HepG2 (cell line): ENCODE measurements around the gene C1orf159. TPM values are rescaled to one million over a fixed set of nuclear protein-coding genes. Genes with fewer than 3 reads are reported as not detected.

ENCODE experiments used
- AKAP8 ChIP-seq: sonication (generic); formaldehyde crosslinking; IDR thresholded peaks from 2 replicates; pipeline ENCODE4 v1.5.1; 2020; ENCODE audit warnings: mild to moderate bottlenecking, missing genetic modification reagents
- BATF2 ChIP-seq: sonication (generic); formaldehyde crosslinking; IDR thresholded peaks from 2 replicates; pipeline ENCODE4 v1.8.0; 2022; ENCODE audit warnings: mild to moderate bottlenecking, missing genetic modification reagents, moderate library complexity
- FOXK2 ChIP-seq: fragments of 450-650 bp; IDR thresholded peaks from 2 replicates; pipeline ENCODE4 v1.6.1; 2016
- PAXIP1 ChIP-seq: sonication (generic); formaldehyde crosslinking; conservative IDR thresholded peaks from 2 replicates; pipeline ENCODE4 v1.4.0; 2020; ENCODE audit warnings: mild to moderate bottlenecking, missing genetic modification reagents, moderate library complexity
- YY1 ChIP-seq: IDR thresholded peaks from 2 replicates; pipeline ENCODE4 v1.6.1; 2011; ENCODE audit warnings: low read length, low read depth, moderate library complexity, mild to moderate bottlenecking; ENCODE audit not compliant: insufficient read depth, insufficient replicate concordance
- ZBTB40 ChIP-seq, 2 experiments: fragments of 450-650 bp in 1 of 2; sonication (generic) in 1 of 2; formaldehyde crosslinking in 1 of 2; IDR thresholded peaks; 2 replicates each; pipeline versions ENCODE4 v1.6.1 to v1.8.0; 2016 to 2022; ENCODE audit warnings: antibody characterized with exemption in 1 of 2, mild to moderate bottlenecking in 1 of 2, missing genetic modification reagents in 1 of 2
- ZEB1 ChIP-seq: IDR thresholded peaks from 2 replicates; pipeline ENCODE4 v1.6.1; 2012; ENCODE audit warnings: mild to moderate bottlenecking, low read depth, inconsistent platforms; ENCODE audit not compliant: insufficient replicate concordance
- ZNF589 ChIP-seq: sonication (generic); formaldehyde crosslinking; conservative IDR thresholded peaks from 2 replicates; pipeline ENCODE4 v1.8.0; 2022; ENCODE audit warnings: mild to moderate bottlenecking, moderate library complexity, missing genetic modification reagents
- polyA plus RNA-seq, 8 experiments: library from polyadenylated mRNA; depleted of rRNA in 3 of 8; stranded (reverse) in 7 of 8; unstranded in 1 of 8; fragments of >200 nt; fragmentation: Illumina TruSeq in 4 of 8; extraction: Trizol in 4 of 8; gene quantifications; 2 replicates each; pipeline versions ENCODE4 v1.2.1 to v1.2.3, GENCODE V29; 2011 to 2016; ENCODE audit warnings: low read depth in 4 of 8, missing spikeins in 1 of 8, mixed read lengths in 1 of 8; ENCODE audit not compliant: insufficient read depth in 1 of 8
- total RNA-seq, 5 experiments: library from RNA; depleted of rRNA; stranded (reverse); fragments of >200 nt; fragmentation: Illumina TruSeq; extraction: Trizol; gene quantifications; 2 replicates each; pipeline ENCODE4 v1.2.3, GENCODE V29; 2016; ENCODE audit warnings: low read depth in 1 of 5
- TF ChIP-seq, protein P1 (sequence below): sonication (generic); formaldehyde crosslinking; IDR thresholded peaks from 2 replicates; pipeline ENCODE4 v1.5.1; 2020; ENCODE audit warnings: missing genetic modification reagents, mild to moderate bottlenecking, borderline replicate concordance

The C1orf159 gene
- total and polyA plus RNA-seq, 2 of the 13 experiments (the other 11 are each of a cell fraction or from before 2014, with no cell fraction given) = 3.8 to 6.7 TPM

GRCh38 chr1:1123581-1124507, 8.0 kb upstream of the C1orf159 start (continued):
- TF ChIP-seq ZBTB40 (IDR thresholded peaks at IDR 0.05) (no peak), ZBTB40 (CRISPR knock-in tag; IDR thresholded peaks at IDR 0.05) (no peak), BATF2 (0 out of 2 replicates have a peak, but pooled peaks have one; percentile 31), YY1 (no peak), PAXIP1 (no peak), AKAP8 (CRISPR knock-in tag) (0 out of 2 replicates have a peak, but pooled peaks have one; percentile 12), ZEB1 (no peak), ZNF589 (no peak), FOXK2 (no peak)
- TF ChIP-seq, protein P1, sequence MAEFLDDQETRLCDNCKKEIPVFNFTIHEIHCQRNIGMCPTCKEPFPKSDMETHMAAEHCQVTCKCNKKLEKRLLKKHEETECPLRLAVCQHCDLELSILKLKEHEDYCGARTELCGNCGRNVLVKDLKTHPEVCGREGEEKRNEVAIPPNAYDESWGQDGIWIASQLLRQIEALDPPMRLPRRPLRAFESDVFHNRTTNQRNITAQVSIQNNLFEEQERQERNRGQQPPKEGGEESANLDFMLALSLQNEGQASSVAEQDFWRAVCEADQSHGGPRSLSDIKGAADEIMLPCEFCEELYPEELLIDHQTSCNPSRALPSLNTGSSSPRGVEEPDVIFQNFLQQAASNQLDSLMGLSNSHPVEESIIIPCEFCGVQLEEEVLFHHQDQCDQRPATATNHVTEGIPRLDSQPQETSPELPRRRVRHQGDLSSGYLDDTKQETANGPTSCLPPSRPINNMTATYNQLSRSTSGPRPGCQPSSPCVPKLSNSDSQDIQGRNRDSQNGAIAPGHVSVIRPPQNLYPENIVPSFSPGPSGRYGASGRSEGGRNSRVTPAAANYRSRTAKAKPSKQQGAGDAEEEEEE = no peak
